ENCODE measurements around the gene DLGAP4.

DLGAP4 gene

GRCh38 chr20:36305602-36306551 lies at the start of gene DLGAP4:
TSS of gene DLGAP4 (plus strand) at chr20:36306339. CDS start at chr20:36431718, 125,379 bp downstream.
- DNase-seq = no peak

DNA sequence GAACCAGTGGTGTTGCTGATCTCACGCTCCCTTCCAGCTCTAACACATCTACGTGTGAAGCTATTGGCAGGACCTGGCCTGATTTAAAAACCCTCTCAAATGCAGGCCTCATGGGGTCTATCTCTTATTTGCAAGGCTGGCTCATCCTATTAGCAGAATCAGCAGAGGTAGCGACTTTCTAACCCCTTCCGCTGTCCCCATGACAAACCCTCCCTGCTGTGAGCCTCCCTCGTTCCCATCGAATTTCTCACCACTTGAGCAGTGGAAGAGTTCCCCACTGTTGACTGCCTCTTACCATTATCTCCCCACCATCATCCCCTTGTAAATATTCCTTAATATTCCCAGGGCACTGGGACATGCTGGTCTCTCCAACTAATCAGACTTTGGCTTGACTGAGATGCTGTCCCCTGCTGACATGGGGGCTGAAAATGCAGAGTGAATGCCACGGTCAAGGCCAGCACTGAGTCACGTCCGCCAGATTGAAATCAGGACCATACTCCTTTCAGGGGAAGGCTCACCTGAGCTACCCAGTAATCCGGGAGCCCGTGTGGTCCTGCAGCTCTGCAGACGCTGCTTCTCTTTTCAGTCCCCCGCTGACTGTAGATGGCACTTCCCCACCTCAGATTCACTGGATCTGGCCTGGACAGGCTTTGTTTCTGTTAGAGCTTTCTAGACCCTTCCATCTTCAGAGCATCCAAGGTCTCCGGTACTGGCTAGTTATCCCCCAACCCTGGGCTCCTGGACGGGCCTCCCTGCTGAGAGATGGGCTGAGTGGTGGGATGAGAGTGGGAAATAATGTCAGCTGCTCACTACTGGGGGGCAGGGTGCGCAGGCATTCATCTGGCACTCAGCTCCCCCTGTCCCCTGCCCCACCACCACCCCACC lies 46.7 kb upstream of the DLGAP4 start:
- no peak for DNase-seq

- no peak for DNase-seq
Measured at GRCh38 chr20:36260316-36260715, 45.8 kb upstream of the DLGAP4 start.

DNA sequence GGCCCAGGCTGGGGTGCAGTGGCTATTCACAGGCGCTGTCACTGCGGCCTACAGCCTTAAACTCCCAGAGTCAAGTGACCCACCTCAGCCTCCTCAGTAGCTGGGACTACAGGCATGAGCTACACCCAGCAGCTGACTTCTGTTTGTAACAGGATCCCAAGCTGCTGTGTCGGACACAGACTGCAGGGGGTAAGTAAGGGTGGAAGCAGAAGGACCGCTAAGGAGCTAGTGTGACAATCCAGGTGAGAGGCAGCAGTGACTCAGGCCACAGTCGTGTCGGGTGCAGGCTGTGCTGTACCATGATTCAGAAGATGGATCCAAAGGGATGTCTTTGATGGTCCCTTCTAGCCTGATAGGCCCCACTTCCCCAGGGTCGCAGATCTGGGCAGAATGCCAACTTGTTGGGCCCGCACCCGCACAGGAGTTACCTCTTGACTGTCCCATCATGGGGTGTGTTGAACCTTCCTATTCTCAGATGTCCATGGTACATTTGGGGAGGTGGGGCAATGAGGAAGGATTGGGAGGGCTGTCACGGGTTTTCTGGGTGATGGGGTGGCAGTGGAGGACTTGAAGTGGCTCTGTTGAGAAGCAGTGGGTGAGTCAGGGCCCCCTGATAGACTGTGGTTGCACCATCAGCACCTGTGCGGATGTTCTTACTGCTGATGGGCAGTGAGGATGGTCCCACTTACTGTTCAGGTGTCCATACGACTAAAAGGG lies 44.6 kb upstream of the DLGAP4 start:
- no peak for DNase-seq

- DNase-seq = no peak
Measured at GRCh38 chr20:36262440-36262839, 43.7 kb upstream of the DLGAP4 start.

- DNase-seq = no peak
Measured at GRCh38 chr20:36264426-36265246, 41.5 kb upstream of the DLGAP4 start.

GRCh38 chr20:36266189-36266588 lies 40.0 kb upstream of the DLGAP4 start:
- no peak for DNase-seq

GRCh38 chr20:36267605-36268381 lies 38.3 kb upstream of the DLGAP4 start:
- no peak for DNase-seq

GRCh38 chr20:36268440-36269342 lies 37.4 kb upstream of the DLGAP4 start:
- DNase-seq = no peak

DNA sequence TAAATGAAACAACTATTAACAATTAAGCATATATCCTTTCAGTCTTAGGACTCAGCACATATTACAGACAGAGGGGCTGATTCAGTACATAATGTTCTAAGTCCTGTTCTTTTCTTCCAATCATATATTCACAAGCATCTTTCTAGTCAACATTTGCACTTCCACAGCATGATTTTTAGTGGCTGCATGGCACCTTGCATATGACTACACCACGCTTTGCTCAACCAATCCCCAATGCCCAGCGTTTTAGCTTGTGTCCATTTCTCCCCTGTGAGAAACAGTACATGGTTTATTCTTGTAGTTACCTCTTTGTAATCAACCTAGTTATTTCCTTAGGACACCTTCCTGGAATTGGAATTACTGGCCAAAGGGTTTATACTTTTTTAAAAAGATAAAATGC lies 36.6 kb upstream of the DLGAP4 start:
- no peak for DNase-seq

DNA sequence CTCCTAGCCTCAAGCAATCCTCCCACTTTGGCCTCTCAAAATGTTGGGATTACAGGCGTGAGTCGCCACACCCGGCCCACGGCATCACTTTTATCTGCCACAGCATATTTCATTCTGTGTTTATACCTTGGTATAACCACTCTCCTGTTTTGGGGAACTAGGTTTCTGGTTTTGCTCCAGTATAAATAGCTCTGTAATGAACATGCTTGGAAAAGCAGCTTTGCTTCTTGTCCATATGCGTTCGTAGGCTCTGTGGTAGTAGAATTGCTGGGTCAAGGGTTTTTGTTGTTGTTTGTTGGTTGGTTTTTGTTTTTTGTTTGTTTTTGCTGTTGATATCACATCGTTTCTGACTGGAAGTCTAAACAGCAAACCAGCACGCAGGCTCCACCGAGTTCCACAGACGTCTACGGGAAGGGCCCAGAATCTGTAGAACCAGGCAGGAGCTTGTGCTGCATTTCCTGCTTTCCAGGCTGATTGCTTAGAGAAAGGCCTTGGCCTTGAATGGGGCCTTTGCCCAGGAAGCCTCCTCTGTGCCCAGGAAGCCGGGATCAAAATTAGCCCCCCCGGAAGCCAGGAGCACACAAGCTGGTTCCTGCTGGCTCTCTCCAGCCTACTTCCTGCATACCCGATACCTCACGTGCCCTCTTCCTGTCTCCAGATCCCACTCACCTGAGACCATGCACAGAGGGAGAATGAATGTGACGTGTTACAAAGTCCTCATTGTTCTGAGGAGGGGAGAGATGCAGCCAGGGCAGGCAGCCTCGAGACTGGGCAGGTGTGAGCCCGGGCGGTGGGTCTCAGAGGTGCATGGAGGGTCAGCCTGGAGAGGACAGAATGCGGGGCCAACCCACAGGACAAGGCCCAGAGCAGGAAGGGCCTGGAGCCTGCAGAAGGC lies 35.1 kb upstream of the DLGAP4 start:
- DNase-seq = no peak

GRCh38 chr20:36271639-36272546 lies 34.2 kb upstream of the DLGAP4 start:
- no peak for DNase-seq

- DNase-seq = no peak
Measured at GRCh38 chr20:36272547-36273220, 33.5 kb upstream of the DLGAP4 start.

DNA sequence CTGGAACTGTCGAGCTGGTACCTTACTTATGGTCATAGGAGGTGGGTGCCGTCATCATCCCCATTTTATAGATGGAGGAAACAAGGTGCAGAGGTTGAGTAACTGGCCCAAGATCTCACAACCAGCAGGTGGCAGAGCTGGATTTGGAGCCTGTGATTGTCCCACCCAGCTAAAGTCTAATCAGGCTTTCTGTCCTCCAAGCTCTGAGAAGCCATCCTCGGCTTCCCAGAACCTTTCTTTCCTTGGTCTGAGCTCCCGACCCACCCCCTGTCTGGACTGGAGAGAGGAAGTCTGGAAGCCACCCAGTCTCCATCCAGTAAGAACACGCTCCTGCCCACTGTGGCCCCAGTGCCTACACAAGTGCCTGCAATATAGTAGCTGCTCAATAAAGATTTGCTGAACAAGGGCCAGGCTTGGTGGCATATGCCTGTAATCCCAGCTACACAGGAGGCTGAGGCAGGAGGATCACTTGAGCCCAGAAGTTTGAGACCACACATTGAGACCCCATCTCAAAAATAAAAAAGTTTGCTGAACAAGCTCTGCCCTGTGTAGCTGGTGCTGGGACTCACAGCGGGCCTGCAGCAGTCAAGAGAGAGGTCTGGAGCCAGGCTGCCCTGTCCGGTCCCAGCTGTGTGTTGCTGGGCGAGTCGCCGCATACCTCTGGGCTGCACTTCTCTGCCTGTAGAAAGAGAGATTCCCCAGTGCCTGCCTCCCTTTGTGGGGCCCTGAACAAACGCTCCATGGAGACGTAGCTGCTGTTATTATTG lies 32.5 kb upstream of the DLGAP4 start:
- no peak for DNase-seq

DNA sequence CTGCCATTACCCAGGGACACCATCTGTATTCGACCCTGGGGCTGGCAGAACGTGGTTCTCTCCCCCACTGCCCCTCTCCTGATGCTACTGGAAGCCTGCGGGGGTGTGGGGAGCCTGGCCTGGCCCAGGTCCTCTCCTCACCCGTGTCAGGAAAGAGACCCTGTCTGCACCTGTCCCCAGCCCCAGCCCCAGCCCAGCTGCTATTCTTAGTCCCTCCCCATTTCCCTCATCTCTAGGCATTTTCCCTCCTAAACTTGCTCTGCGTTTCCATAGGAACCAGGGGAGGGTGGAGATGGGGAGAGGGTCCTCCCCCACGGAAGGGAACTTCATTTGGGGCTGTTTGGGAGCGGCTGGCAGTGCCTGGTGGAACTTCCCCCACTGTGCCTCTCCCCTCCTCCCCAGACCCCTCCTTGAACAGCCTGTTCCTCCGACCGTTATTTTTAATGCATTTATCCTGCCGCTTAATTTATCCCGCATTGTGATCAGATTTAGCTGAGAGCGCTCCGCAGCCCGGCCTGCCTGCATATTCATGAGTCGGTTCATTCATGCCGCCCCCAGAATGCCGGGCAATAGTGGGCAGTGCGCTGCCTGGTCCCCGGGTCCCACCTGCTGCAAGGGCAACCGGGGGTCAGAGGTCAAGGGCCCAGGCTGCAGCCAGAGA lies 31.8 kb upstream of the DLGAP4 start:
- no peak for DNase-seq

DNA sequence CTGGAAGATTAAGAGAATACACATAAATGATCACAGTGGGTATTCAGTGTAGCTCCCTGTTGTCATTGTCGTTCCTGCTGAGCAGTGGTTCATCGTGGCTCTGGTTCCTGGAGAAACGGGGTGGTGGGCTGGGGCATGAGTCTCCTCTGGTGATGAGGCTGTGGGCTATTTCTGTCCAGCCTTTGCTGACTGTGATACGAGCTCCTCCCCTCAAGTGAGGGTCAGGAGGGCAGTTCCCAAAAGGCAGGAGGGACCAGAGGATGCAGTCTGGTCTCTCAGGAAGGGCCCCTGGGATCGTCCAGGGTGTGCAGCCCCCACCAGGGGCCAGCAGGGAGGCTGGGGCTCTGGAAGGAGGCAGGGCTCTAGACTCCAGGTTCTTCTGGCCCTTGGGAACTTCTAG lies 31.1 kb upstream of the DLGAP4 start:
- no peak for DNase-seq
